ENCODE measurements around the gene KCNRG.
"Not testable (repeated sequence)": the region's sequence is repeated elsewhere in the genome, so short reads cannot be mapped to it uniquely, and the experiment has no call there.

The KCNRG gene

GRCh38 chr13:50015258-50015657, at the start of gene KCNRG:
KCNRG (plus strand) TSS chr13:50015444; CDS start chr13:50015494, 50 bp downstream.
- DNase-seq, result no peak

GRCh38 chr13:49967456-49967855, 47.8 kb upstream of the KCNRG start:
- no peak for DNase-seq

GRCh38 chr13:49972709-49973108, 42.5 kb upstream of the KCNRG start:
- no peak for DNase-seq

GRCh38 chr13:49975826-49976225, 39.4 kb upstream of the KCNRG start:
- DNase-seq, result no peak

DNA sequence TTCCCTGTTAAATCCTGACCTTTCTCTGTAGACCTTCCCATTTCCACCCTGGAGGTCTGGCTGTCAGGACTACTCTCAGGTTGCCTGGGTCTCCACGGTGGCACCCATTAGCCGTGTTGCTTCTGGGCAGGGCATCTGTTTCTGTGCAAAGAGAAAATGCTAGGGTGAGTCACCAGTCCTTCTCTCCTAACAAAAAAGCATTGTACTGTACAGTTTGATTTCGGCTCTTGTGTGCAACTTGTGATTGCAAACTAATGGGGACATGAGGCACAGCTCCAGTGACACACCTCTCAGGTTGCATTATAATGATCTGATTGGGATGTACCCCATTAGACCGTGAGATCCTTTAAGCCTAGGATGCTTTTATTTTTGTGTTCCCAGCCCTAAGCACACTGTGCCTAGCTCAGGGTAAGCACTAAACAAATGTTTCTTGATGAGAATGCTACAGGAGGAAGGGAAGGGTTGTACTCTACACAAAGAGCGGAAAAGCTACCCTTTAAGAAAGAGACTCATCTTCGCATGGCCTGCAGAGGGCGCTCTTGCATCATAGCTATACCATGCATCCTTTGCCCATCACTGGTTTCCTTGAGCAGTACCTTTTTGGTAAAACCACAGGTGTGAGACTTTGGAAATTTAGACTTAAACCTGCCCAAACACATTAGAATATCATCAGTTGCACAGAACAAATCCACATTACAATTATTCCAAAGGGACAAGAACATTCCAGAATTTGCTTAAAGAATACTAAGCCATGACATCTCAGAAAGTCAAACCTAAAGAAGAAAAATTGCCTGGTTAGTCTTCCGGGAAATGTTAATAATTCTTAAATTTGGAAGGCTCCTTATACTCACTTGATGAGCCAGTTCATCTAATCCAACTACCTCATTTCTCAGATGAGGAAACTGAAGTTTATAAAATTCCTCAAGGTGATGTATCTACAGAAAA, 38.7 kb upstream of the KCNRG start:
- peak; percentile 80 for DNase-seq

- DNase-seq, result no peak
These were observed 37.3 kb upstream of the KCNRG start for GRCh38 chr13:49977992-49978391.

GRCh38 chr13:49980266-49980665, 35.0 kb upstream of the KCNRG start:
- no peak for DNase-seq

- DNase-seq, result no peak
These were observed 30.1 kb upstream of the KCNRG start for GRCh38 chr13:49985129-49985528.

GRCh38 chr13:49986471-49986870, 28.8 kb upstream of the KCNRG start:
- DNase-seq, result no peak

- not testable (repeated sequence) for DNase-seq
These were observed 24.6 kb upstream of the KCNRG start for GRCh38 chr13:49990612-49991011.

GRCh38 chr13:49993111-49993510, 22.1 kb upstream of the KCNRG start:
- DNase-seq, result no peak

DNA sequence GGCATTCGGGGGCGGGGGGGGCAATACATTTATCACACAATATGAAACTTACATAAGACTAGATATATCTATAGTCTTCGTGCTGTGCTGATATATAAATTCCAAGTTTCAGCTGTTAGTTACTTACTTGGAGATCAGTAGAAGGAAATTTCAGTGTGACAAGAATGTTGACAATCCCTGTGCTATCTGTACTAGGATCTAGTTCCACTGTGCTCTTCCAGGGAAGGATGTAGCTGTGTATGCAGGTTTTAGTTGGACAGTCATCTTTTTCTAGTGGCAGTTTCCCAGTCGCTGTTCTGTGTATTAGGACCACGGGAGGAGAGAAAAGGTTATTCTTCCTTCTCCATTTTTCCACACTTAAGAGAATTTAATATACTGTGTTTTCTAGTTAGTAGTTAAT, 21.6 kb upstream of the KCNRG start:
- DNase-seq, result no peak

- DNase-seq, result peak; percentile 18
These were observed 19.6 kb upstream of the KCNRG start for GRCh38 chr13:49995625-49996101.

DNA sequence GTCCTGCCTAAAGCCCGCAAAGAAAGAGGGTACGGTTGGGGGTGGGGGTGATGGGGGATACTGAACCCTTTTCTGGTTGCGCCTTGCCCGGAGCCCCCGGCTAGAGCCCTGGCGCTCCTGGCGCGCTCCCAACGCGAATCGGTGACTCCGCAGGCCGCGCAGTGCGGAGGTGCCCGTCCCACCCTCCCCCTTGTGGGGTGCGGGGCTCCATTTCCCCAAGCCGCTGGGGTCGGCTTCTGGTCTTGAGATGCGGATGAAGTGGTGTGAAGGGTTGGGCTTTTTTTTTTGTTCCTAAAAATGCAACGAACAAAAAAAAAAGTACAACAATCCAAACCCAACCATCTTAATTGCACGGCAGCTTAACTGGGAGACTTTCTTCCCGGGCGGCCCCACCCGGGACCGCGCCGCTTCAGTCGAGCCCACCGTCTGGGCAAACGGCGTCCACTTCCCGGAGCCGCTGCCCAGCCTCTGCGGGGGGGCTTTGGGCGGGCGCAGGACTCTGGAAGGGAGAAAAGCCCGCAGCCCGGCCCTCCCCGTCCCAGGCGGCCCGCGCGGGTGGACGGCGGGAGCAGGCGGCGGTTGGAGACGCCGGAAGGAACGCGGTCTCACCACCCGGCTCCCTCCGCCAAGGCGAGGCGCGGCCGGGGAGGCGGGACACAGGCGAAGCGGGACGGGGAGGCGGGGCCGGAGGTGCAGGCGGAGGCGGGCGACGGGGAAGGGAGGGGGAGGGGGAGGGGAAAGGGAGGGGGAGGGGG, 18.9 kb upstream of the KCNRG start:
- peak; percentile 89 for DNase-seq

GRCh38 chr13:49996951-49997895, 18.0 kb upstream of the KCNRG start, which contains the start of gene TRIM13:
TRIM13 (plus strand) TSS chr13:49997042; CDS start chr13:50011941, 14,899 bp downstream.
- DNase-seq, result peak; percentile 85

DNA sequence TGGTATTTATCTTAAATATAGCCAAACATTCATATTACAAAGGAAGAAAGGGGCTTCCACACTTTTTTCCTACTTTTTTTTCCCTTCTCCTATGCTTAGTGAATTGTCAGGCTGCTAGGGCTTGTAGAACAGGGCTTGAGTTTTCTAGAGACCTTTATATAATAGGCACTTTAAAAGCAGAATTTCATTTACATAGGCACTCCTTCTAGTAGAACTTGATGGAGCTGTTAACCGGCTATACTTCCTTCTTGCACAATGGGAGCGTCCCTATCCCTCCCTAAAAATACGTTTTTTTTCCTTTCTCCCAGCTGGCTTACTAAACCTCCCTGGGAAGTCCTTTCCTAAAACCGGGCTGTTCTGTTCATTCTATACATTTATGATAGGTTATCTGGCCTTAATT, 17.3 kb upstream of the KCNRG start:
- DNase-seq, result no peak

- no peak for DNase-seq
These were observed 16.3 kb upstream of the KCNRG start for GRCh38 chr13:49998714-49999624.

DNA sequence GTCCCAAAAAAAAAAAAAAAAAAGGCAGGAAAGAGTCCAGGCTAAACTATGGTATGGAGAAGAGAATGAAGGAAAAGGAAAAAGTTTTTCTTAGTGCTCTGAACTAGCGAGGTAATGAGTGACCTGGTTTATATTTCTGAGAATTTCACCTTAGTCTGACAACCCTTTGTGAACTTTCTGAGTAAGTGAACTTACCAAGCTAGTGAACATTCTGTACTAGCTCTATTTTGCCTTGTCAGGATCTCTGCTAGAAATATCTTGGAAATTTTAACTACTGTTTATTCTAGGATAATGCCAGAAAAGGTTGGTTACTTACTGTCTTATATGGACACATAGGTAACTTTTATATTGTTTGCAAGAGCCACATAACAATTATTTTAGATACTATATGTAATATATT, 14.0 kb upstream of the KCNRG start:
- no peak for DNase-seq

- DNase-seq, result no peak
These were observed 8.7 kb upstream of the KCNRG start for GRCh38 chr13:50006426-50007135.

GRCh38 chr13:50011461-50011860, 3.8 kb upstream of the KCNRG start:
- DNase-seq, result no peak

Measured in CD4-positive, alpha-beta T cell treated with Interleukin-10 for 1 hour (primary cell).